Caco-2 (cell line): ENCODE results near the gene MYADML2. TPM values are rescaled to one million over a fixed set of nuclear protein-coding genes. Genes with fewer than 3 reads are reported as not detected.

ENCODE experiments used
- BruUV-seq: library from RNA; stranded (reverse); fragments of 400-500 nt; replicated peaks from 2 replicates; lab custom pipeline; 2021; lab: Mats Ljungman, UMichigan
- CTCF ChIA-PET: fragments of 300-600 bp; sonication (Branson Sonifier 250); formaldehyde crosslinking; loops from one replicate; lab custom pipeline; 2022; ENCODE audit warnings: antibody characterized with exemption; lab: Charles Lee
- POLR2A ChIA-PET: fragments of 300-600 bp; sonication (Branson Sonifier 250); formaldehyde crosslinking; loops from one replicate; lab custom pipeline; 2022; ENCODE audit warnings: antibody characterized with exemption; lab: Charles Lee
- DNase-seq, 2 experiments: peaks; one replicate each; pipeline versions ENCODE4 v3.0.0 to v3.0.0-alpha.2; 2020 to 2022
- H3K27me3 ChIP-seq: replicated peaks from 2 replicates; pipeline ENCODE4 v1.6.0; 2011; ENCODE audit warnings: low read length; ENCODE audit not compliant: control insufficient read depth, insufficient read depth
- H3K36me3 ChIP-seq: 2 replicates; pipeline ENCODE4 v1.5.1; 2011; ENCODE audit warnings: low read length; ENCODE audit not compliant: control insufficient read depth, insufficient read depth
- H3K4me1 ChIP-seq: fragments of 250-450 bp; sonication (Bioruptor Pico); 2 replicates; pipeline ENCODE4 v1.5.1; 2020; ENCODE audit warnings: mild to moderate bottlenecking
- H3K4me3 ChIP-seq: 2 replicates; pipeline ENCODE4 v1.5.1; 2011; ENCODE audit warnings: low read depth, mild to moderate bottlenecking, control low read depth, low read length
- H3K9me3 ChIP-seq: fragments of 250-450 bp; sonication (Bioruptor Pico); 2 replicates; pipeline ENCODE4 v1.5.1; 2020; ENCODE audit warnings: mild to moderate bottlenecking, moderate library complexity
- H3K27ac Mint-ChIP-seq: one replicate; pipeline ENCODE4 v1.8.0; 2022; ENCODE audit warnings: mixed read lengths; ENCODE audit not compliant: unreplicated experiment
- H3K27me3 Mint-ChIP-seq: one replicate; pipeline ENCODE4 v1.8.0; 2022; ENCODE audit warnings: mixed read lengths; ENCODE audit not compliant: insufficient read depth, unreplicated experiment
- H3K36me3 Mint-ChIP-seq: one replicate; pipeline ENCODE4 v1.8.0; 2022; ENCODE audit warnings: mild to moderate bottlenecking, mixed read lengths; ENCODE audit not compliant: insufficient read depth, unreplicated experiment
- H3K4me1 Mint-ChIP-seq: one replicate; pipeline ENCODE4 v1.8.0; 2022; ENCODE audit warnings: low read depth, mixed read lengths; ENCODE audit not compliant: unreplicated experiment
- H3K4me3 Mint-ChIP-seq: one replicate; pipeline ENCODE4 v1.8.0; 2022; ENCODE audit warnings: mild to moderate bottlenecking, moderate library complexity, mixed read lengths; ENCODE audit not compliant: unreplicated experiment
- H3K9me3 Mint-ChIP-seq: one replicate; pipeline ENCODE4 v1.8.0; 2022; ENCODE audit warnings: mixed read lengths; ENCODE audit not compliant: unreplicated experiment
- CTCF ChIP-seq, 2 experiments: fragments of 200-600 bp in 1 of 2; IDR thresholded peaks; 1 replicate in 1 of 2; 2 replicates in 1 of 2; pipeline versions ENCODE4 v1.5.1 to v1.8.0; 2011 to 2022; ENCODE audit warnings: antibody characterized with exemption in 1 of 2, control low read depth in 1 of 2, inconsistent platforms in 1 of 2, low read depth in 1 of 2, low read length in 1 of 2, mild to moderate bottlenecking in 1 of 2, moderate library complexity in 1 of 2; ENCODE audit not compliant: insufficient read depth in 1 of 2, severe bottlenecking in 1 of 2, unreplicated experiment in 1 of 2
- intact Hi-C: fragments of 100-400 bp; cut with micrococcal nuclease; formaldehyde crosslinking; loops from one replicate; pipeline ENCODE4 v1.10.0; 2022; ENCODE audit not compliant: unreplicated experiment
- total RNA-seq: library from RNA; stranded (reverse); gene quantifications from 2 replicates; pipeline ENCODE4 v1.2.3, GENCODE V29; 2022

MYADML2 gene
- total RNA-seq, 1 experiment from 2014 or later = not detected

GRCh38 chr17:81967533-81968395 lies 20.7 kb upstream of the MYADML2 start:
- Histone ChIP-seq H3K4me1 (peaks cover 28% of the 10 kb centered on the region), H3K4me3 (peak overlapping the region; percentile 16; the same call in 1 of the 2 replicates), H3K27me3 (no peaks in the 10 kb centered on the region), H3K9me3 (peaks cover 6% of the 10 kb centered on the region; the same call in 1 of the 2 replicates), H3K36me3 (no peaks in the 10 kb centered on the region)
- CTCF ChIA-PET = interaction anchor here (0.7 to 1.5 kb wide), 5 partner anchors 9 to 206 kb away, joined by 3 to 5 read pairs (median 4); partner anchors contain the start of gene DCXR
- H3K9me3 Mint-ChIP-seq = no peaks in the 10 kb centered on the region
- peaks cover 7% of the 10 kb centered on the region for H3K36me3 Mint-ChIP-seq
- intact Hi-C loops = loop anchor here (1.0 kb wide), 1 partner anchor 9 kb away; no protein-coding TSS in a partner anchor
- TF ChIP-seq CTCF (IDR thresholded peaks at IDR 0.05; ENCODE audit: insufficient read depth in 1 of 2, low read depth in 1 of 2, low read length in 1 of 2, severe bottlenecking in 1 of 2, unreplicated experiment in 1 of 2) = no peak
- POLR2A ChIA-PET = interaction anchor here (0.6 to 1.0 kb wide), 4 partner anchors 9 to 59 kb away, joined by 3 to 7 read pairs (median 4); partner anchors contain the start of gene PYCR1
- peak; percentile 94 to 95 for DNase-seq
- H3K27me3 Mint-ChIP-seq = no peaks in the 10 kb centered on the region
- no TSS peak for BruUV-seq
- peak overlapping the region; percentile 87 for H3K27ac Mint-ChIP-seq
- peak overlapping the region; percentile 57 for H3K4me3 Mint-ChIP-seq
- peaks cover 6% of the 10 kb centered on the region for H3K4me1 Mint-ChIP-seq

- no peak for DNase-seq
- intact Hi-C loops = no loop called here
- H3K27me3 ChIP-seq = no peaks in the 10 kb centered on the region
- POLR2A ChIA-PET = interaction anchor here (0.7 kb wide), 1 partner anchor 59 kb away, joined by 3 read pairs; no protein-coding TSS in a partner anchor
- Mint-ChIP-seq H3K27ac (no peak overlapping the region), H3K4me3 (no peak overlapping the region), H3K36me3 (peaks cover 7% of the 10 kb centered on the region), H3K9me3 (no peaks in the 10 kb centered on the region), H3K27me3 (no peaks in the 10 kb centered on the region), H3K4me1 (peaks cover 6% of the 10 kb centered on the region)
- H3K9me3 ChIP-seq = 0 out of 2 replicates have a peak, but pooled peaks cover under 1% of the 10 kb centered on the region
- no peaks in the 10 kb centered on the region for H3K36me3 ChIP-seq
- H3K4me3 ChIP-seq = no peak overlapping the region
- CTCF ChIA-PET = interaction anchor here (0.8 to 1.5 kb wide), 3 partner anchors 12 to 70 kb away, joined by 3 to 5 read pairs (median 4); partner anchors contain the start of gene DCXR
- no peak for TF ChIP-seq CTCF (IDR thresholded peaks at IDR 0.05; ENCODE audit: insufficient read depth in 1 of 2, low read depth in 1 of 2, low read length in 1 of 2, severe bottlenecking in 1 of 2, unreplicated experiment in 1 of 2)
- no TSS peak for BruUV-seq
- peaks cover 28% of the 10 kb centered on the region for H3K4me1 ChIP-seq
Measured at GRCh38 chr17:81967244-81967532, 20.2 kb upstream of the MYADML2 start.

GRCh38 chr17:81966343-81967243 lies 19.6 kb upstream of the MYADML2 start:
- no peaks in the 10 kb centered on the region for H3K9me3 Mint-ChIP-seq
- no peak overlapping the region for H3K27ac Mint-ChIP-seq
- H3K4me3 Mint-ChIP-seq = no peak overlapping the region
- no peak for TF ChIP-seq CTCF (IDR thresholded peaks at IDR 0.05; ENCODE audit: insufficient read depth in 1 of 2, low read depth in 1 of 2, low read length in 1 of 2, severe bottlenecking in 1 of 2, unreplicated experiment in 1 of 2)
- H3K9me3 ChIP-seq = no peaks in the 10 kb centered on the region
- no peaks in the 10 kb centered on the region for H3K36me3 ChIP-seq
- POLR2A ChIA-PET = interaction anchor here (0.6 kb wide), 1 partner anchor 23 kb away, joined by 3 read pairs; no protein-coding TSS in a partner anchor
- DNase-seq = no peak
- intact Hi-C loops = no loop called here
- H3K4me1 Mint-ChIP-seq = peaks cover 6% of the 10 kb centered on the region
- H3K4me1 ChIP-seq = peaks cover 28% of the 10 kb centered on the region
- no peaks in the 10 kb centered on the region for H3K27me3 ChIP-seq
- CTCF ChIA-PET = no interaction called here
- peaks cover 7% of the 10 kb centered on the region for H3K36me3 Mint-ChIP-seq
- no TSS peak for BruUV-seq
- H3K4me3 ChIP-seq = no peak overlapping the region
- H3K27me3 Mint-ChIP-seq = no peaks in the 10 kb centered on the region
